Measurements from ENCODE around the gene EPHA4.

DNA sequence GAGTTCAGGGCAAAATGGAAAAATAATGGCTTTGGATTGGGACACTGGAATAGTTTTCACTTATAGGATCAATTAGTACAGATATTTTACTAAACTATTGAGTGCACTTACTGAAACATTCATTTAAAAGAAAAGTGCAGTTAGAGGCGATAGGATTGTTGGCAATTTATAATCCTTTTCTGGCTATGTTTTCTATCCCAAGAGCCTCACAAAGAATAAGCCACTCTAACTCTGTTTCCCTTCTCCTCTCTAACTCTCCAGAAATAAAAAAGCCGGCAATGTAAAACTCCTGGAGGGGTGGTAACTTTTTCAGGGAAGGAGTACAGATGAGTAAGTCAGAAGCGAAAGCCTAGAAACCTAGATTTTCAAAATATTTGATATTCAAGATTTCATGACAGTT is 91.3 kb downstream of the EPHA4 start:
- TF ChIP-seq, protein P1, sequence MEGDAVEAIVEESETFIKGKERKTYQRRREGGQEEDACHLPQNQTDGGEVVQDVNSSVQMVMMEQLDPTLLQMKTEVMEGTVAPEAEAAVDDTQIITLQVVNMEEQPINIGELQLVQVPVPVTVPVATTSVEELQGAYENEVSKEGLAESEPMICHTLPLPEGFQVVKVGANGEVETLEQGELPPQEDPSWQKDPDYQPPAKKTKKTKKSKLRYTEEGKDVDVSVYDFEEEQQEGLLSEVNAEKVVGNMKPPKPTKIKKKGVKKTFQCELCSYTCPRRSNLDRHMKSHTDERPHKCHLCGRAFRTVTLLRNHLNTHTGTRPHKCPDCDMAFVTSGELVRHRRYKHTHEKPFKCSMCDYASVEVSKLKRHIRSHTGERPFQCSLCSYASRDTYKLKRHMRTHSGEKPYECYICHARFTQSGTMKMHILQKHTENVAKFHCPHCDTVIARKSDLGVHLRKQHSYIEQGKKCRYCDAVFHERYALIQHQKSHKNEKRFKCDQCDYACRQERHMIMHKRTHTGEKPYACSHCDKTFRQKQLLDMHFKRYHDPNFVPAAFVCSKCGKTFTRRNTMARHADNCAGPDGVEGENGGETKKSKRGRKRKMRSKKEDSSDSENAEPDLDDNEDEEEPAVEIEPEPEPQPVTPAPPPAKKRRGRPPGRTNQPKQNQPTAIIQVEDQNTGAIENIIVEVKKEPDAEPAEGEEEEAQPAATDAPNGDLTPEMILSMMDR (IDR thresholded peaks at IDR 0.05): no peak
- TF ChIP-seq POLR2A (IDR thresholded peaks at IDR 0.05): no peak
